ENCODE measurements around the gene TIE1. TPM values are rescaled to one million over a fixed set of nuclear protein-coding genes. Genes with fewer than 3 reads are reported as not detected.
"Not testable (repeated sequence)": the region's sequence is repeated elsewhere in the genome, so short reads cannot be mapped to it uniquely, and the experiment has no call there.

TIE1 gene
- total RNA-seq, 1 experiment from 2014 or later, result 139 TPM

DNA sequence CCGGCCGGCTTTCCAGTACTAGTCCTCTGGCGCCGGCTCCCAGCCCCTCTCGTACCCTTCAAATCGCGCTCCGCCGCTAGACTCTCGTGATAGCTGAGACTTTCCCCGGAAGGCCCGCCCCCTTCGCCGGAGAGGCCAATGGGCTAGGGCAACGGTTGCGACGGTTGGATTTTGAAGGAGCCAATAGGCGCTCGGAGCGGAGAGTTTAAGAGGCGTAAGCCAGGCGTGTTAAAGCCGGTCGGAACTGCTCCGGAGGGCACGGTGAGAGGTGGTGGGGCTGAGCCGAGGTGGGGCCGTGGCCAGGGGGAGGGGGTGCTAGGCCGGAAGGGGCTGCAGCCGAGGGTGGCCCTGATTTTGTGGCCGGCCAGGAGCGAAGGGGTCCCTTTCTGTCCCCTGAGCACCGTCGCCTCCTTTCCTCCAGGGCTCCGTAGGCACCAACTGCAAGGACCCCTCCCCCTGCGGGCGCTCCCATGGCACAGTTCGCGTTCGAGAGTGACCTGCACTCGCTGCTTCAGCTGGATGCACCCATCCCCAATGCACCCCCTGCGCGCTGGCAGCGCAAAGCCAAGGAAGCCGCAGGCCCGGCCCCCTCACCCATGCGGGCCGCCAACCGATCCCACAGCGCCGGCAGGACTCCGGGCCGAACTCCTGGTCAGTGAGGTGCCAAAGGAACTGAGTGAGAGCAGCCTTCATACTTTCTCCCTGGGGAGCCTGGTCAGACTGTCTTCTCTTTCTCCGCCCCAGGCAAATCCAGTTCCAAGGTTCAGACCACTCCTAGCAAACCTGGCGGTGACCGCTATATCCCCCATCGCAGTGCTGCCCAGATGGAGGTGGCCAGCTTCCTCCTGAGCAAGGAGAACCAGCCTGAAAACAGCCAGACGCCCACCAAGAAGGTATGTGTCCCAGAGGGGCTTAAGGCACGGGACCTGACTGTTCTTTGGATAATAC is 58.2 kb downstream of the TIE1 start, which contains the start of gene CDC20:
Gene CDC20 (plus strand): TSS at position 236 of the 948 bp plus-strand sequence. CDS start 235 bp downstream, at position 471.
- peak; percentile 97 for DNase-seq (ENCODE audit: low read depth)

DNA sequence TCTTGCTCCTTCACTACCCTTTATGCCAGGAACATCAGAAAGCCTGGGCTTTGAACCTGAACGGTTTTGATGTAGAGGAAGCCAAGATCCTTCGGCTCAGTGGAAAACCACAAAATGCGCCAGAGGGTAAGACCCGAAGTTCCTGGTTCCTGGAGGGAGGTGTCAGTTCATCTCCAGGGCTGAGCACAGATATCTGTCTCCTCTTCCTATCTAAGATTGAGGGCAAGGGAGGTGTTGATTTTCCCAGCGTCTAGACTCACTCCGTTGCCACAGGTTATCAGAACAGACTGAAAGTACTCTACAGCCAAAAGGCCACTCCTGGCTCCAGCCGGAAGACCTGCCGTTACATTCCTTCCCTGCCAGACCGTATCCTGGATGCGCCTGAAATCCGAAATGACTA is 58.9 kb downstream of the TIE1 start:
- DNase-seq (ENCODE audit: low read depth), result no peak

DNA sequence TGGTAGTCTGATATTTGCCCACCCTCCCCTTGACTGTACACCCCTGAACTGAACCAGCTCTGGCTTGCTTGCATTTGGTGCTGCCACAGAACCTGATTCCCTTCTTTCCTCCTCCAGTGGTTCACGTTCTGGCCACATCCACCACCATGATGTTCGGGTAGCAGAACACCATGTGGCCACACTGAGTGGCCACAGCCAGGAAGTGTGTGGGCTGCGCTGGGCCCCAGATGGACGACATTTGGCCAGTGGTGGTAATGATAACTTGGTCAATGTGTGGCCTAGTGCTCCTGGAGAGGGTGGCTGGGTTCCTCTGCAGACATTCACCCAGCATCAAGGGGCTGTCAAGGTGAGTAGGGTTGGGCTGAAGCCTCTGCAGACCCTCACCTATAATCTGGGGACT is 59.8 kb downstream of the TIE1 start:
- no peak for DNase-seq (ENCODE audit: low read depth)

DNA sequence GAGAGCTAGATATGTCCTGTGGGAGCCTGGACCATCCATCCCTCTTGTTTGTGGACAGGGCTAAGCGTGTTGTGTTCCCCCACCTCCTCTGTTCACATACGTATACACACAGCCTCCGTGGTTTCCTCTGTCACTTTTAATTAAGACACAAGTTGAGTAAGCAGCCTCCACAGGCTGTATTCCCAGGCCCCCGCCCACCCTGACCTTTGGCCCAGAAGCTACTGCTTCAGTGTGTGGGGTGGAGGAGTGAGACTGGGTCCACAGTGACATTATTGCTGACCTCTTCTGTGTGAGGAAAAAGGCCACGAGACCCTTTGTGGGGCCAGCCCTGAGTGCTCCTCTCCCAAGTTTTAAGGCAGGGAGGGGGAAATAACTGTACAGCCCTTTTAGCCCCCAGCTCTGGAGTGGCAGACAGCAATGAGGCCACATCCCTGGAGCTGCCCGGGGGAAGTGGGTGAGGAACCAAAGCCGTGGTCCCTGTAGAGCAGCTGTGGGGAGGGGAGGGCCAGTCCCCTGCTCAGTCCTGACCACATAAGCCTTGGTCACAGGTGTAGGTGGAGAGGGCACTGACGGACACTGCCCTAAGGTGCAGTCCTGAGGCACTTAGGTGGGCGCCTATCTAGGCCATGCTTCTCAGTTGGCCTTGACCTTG is 62.6 kb downstream of the TIE1 start:
- DNase-seq (ENCODE audit: low read depth), result peak; percentile 36

DNA sequence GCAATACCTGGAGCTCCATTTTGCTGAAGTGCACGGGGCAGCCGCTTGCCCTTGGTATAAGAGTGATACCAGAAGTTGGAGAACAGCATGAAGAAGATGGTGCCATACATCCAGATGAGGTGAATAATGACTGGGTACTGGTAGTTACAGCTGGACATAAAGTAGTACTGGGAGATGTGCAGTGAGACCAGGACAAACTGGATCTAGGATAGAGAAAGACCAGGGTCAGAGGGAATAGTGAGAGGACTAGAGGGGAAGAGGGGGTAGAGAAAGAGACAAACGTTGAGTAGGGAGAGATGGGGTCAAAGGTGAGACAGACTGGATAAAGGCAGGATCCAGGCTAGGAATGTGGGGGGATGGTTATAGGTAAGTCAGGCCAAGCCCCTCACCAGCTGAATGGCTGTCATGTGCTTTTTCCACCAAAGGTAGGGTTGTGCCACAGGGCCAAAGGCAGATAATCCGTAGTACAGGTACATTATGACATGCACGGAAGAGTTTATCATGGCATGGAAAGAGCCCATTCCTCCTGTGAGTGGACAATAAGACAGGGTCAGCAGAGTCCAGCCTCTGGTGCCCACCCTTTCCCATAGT is 63.2 kb downstream of the TIE1 start:
- no peak for DNase-seq (ENCODE audit: low read depth)

DNA sequence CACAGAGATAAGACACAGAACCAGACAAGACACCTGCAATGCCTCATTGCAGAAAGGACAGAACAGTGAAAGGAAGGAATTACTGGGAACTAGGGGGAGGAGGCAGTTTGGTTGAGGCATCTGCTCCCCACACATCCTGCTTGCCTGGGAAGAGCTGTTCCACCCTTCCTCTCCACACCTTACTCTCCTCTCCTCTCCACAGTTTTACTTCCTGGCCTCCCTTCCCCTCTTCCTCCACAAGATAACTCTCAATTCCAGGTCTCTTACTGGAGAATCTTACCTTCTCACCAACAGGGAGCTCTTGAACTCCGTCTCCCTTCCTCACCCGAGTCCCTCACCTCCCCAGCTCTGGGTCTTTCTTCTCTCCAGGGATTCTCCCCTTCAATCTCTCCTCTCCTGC is 64.9 kb downstream of the TIE1 start:
- DNase-seq (ENCODE audit: low read depth), result no peak

DNA sequence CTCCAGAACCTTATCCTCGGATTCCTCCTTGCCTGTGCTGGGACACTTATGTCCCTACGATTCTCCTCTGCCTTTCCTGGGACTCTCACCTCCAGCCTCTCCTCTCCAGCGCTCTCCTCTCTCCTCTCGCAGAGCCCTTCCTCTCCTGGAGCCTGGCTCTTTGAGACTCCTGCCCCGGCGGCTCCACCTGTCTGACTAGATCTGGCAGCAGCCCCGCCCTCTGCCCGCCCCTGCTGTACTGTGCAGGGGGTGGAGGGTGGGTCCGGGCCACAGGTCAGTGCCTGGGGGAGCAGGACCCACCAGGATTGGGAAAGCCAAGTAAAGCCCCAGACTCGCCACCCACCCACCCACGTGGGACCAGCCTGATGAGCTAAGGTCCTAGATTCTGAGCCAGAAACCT is 65.4 kb downstream of the TIE1 start:
- no peak for DNase-seq (ENCODE audit: low read depth)

DNA sequence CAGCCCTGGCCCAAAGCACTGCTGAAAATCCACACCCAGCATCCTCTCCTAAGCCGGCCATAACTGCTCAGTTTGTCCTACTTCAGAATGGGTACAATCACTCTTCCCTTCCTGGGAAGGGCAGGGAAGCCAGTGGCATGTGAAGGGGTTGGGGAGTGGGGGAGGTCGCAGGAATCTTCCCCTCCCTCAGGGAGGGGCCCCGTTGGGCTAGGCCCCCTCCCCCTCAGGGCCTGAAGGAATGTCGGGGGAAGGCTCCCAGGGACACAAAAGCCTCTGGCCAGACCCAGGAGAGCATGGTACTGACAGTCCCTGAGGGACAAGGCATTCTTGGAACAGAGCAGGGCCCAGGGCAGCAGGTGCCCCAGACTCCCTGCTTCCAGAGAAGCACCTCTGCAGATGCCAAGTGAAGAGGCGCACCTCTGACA is 65.8 kb downstream of the TIE1 start:
- DNase-seq (ENCODE audit: low read depth), result no peak

DNA sequence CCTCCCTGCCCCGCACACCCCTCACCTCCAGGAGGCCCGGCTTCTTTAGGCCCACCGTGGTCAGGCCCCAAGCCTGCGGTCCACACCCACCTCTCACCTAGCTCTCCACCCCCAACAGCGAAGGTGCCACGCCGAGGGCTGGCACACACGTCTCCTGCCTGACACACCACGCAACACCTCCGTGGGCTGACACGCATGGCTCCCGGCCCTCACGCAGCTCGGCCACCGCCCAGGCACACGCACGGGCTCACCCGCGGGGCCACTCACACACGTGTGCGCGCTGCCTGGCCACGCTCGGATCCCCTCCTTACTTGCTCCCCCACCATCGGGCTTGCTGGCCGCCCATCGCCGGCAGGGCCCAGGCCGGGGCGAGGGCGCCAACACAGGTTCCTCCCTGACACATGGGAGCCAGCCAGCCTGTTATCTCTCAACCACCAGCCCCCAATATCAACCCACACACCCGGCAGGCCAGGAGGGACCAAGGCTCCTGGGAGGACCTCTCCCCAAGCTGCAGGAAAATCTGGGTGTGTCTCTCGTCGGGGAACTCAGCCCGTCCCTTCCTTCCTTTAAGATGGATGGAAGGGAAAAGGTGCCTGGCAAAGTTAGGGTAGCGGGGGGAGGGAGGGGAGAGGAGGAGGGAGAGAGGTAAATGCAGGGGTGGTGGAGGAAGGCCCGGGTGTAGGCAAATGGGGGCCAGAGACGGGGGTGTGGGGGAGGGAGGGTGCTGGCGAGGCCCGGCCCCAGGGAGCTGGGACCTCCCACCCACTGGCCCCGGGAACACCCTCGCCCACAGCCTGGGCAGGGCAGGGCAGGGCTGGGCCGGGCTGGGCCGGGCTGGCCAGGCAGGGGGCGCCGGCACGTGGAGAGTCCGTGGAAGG is 66.5 kb downstream of the TIE1 start:
- no peak for DNase-seq (ENCODE audit: low read depth)

DNA sequence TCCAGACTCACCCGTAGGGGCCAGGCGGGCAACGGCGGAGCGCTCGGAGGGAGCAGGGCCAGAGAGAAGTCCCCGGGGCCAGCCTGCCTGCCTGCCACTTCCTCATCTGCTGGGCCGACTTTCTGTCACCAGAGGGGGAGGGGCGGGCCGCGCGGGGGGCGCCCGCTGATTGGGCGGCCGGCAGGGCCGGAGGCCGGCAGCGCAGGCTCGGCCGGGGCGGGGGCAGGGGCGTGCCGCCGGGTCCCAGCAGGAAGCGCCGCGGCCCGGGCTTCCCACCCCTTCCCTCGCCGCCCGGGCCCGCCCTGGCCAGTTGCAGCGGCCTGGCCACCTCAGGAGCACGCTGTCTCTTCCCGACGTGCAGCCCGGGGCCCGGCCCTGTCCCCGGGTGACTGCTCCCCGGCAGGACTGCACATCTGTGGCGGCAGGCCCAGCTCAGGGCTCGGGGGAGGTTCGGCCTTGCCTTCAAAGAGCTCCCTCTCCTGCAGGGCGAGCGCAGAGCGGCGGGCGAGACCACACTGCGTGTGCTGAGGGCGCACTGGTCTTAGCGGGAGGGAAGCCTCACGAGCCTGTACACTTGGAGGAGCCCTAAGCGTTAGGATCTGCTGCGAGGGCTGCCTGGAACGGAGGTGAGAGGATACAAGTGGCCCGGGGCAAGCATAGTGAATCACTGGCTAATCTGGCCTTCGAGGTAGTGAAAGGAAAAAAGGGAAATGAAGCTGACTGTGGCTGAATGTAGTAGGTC is 67.3 kb downstream of the TIE1 start, which contains the start of gene ELOVL1:
Gene ELOVL1 (minus strand): TSS at position 108 of the 742 bp plus-strand sequence. CDS start 2,402 bp downstream, outside the sequence.
- peak; percentile 87 for DNase-seq (ENCODE audit: low read depth)

DNA sequence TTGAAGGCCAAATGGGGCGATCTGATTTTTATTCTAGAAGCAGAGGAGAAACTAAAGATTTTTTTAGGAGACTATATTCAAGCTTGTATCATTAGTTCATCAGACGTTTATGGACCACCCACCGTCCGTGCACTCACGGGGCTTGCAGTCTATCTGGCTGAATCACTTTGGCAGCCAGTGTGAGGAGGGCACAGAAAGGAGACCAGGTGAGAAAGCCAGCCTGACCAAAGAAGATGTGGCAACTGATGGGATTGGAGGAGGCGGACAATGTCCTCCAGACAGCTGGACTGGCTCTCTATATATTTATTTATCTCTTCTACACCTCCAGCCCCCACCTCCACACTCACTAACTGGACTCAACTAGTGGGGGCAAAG is 67.9 kb downstream of the TIE1 start:
- DNase-seq (ENCODE audit: low read depth), result no peak

DNA sequence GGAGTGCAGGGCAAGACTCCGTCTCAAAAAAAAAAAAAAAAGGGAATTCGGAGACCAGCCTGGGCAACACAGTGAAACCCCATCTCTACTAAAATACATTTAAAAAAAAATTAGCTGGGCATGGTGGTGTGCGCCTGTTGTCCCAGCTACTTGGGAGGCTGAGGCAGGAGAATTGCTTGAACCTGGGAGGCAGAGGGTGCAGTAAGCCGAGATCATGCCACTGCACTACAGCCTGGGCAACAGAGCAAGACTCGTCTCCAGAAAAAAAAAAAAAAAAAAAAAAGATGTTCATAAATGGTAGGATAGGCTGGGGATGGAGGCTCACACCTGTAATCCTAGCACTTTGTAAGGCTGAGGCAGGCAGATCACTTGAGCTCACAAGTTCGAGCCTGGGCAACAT is 69.0 kb downstream of the TIE1 start:
- not testable (repeated sequence) for DNase-seq (ENCODE audit: low read depth)

DNA sequence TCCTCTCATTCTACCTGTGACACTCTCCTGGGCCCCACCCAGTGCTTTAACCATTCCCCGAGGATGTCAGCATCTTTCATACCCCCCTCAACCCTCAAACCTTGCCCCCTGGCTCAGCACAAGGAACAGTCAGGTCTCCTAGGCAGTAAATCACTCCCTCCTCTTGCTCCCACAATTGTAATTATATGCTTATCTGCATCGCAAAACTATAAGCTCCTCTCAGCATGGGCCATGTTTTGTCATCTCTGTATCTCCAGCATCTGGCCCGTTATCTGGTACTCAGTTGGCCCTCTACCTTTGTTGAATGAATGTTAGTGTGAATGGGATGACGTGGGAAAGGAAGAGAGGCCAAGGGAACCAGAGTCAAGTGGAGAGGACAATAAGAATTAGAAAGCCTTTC is 69.8 kb downstream of the TIE1 start:
- DNase-seq (ENCODE audit: low read depth), result no peak

DNA sequence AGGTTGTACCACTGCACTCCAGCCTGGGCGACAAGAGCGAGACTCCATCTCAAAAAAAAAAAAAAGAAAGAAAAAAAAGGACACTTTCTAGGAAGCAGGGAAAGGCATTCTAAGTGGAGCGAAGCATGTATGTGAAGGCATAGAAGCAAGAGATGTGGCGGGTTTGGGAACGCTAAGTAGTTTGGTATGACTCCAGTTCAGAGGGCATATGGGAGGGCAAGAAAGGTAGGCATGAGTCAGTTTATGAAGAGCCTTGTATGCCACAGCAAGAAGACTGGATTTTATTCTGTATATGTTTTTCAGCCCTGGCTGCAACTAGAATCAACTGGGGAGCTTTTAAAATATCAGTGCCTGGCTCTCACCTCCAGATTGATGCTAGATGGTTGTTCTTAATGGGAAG is 71.4 kb downstream of the TIE1 start:
- DNase-seq (ENCODE audit: low read depth), result peak; percentile 73

Other genes starting within 250 kb of the TIE1 start
- gene EBNA1BP2, start 128.7 kb upstream of the TIE1 start, total RNA-seq (2014; rRNA removed; shearing (Covaris generic)), result 400 and 422 TPM in 2 replicates
- 0.33 and 0.50 TPM in 2 replicates for gene CFAP57, start 128.7 kb upstream of the TIE1 start, total RNA-seq (2014; rRNA removed; shearing (Covaris generic))
- gene TMEM125, start 31.0 kb upstream of the TIE1 start, total RNA-seq (2014; rRNA removed; shearing (Covaris generic)), result not detected in 2 replicates
- not detected in 2 replicates for gene C1orf210, start 15.4 kb upstream of the TIE1 start, total RNA-seq (2014; rRNA removed; shearing (Covaris generic))
- gene MPL, start 36.8 kb downstream of the TIE1 start, total RNA-seq (2014; rRNA removed; shearing (Covaris generic)), result not detected in 2 replicates
- gene CDC20, start 58.0 kb downstream of the TIE1 start, total RNA-seq (2014; rRNA removed; shearing (Covaris generic)), result 564 and 669 TPM in 2 replicates
- 163 and 212 TPM in 2 replicates for gene ELOVL1, start 67.0 kb downstream of the TIE1 start, total RNA-seq (2014; rRNA removed; shearing (Covaris generic))
- 61.9 and 73.9 TPM in 2 replicates for gene MED8, start 88.8 kb downstream of the TIE1 start, total RNA-seq (2014; rRNA removed; shearing (Covaris generic))
- gene SZT2, start 88.9 kb downstream of the TIE1 start, total RNA-seq (2014; rRNA removed; shearing (Covaris generic)), result 11.7 and 14.7 TPM in 2 replicates
- gene HYI, start 152.9 kb downstream of the TIE1 start, total RNA-seq (2014; rRNA removed; shearing (Covaris generic)), result 42.1 and 50.9 TPM in 2 replicates
- gene PTPRF, start 229.9 kb downstream of the TIE1 start, total RNA-seq (2014; rRNA removed; shearing (Covaris generic)), result 39.0 and 41.7 TPM in 2 replicates

Measured in HT1080 (cell line).